GM23338 (cell line): Measurements from ENCODE around the gene KATNAL2. TPM values are rescaled to one million over a fixed set of nuclear protein-coding genes. Genes with fewer than 3 reads are reported as not detected.

Experiments
- ATAC-seq: fragments of 200-7000 bp; cut with Tn5 transposase; 3 replicates; pipeline ENCODE4 v1.9.1; 2020
- DNase-seq: peaks from one replicate; pipeline ENCODE4 v3.0.0-alpha.2; 2015; ENCODE audit warnings: low spot score
- H2AFZ ChIP-seq: fragments of 200-600 bp; sonication (generic); 2 replicates; pipeline ENCODE4 v1.8.0; 2016; ENCODE audit warnings: antibody characterized with exemption, mild to moderate bottlenecking, moderate library complexity
- H3F3A ChIP-seq: fragments of 200-600 bp; sonication (generic); replicated peaks from 2 replicates; pipeline ENCODE4 v1.8.0; 2017; ENCODE audit warnings: antibody characterized with exemption, mixed run types, low read depth
- H3K27ac ChIP-seq: fragments of 200-600 bp; sonication (generic); 2 replicates; pipeline ENCODE4 v1.6.1; 2016; ENCODE audit warnings: low read depth
- H3K27me3 ChIP-seq: fragments of 200-600 bp; sonication (generic); 2 replicates; pipeline ENCODE4 v1.8.0; 2016; ENCODE audit warnings: mild to moderate bottlenecking, mixed run types, moderate library complexity; ENCODE audit not compliant: insufficient read depth
- H3K36me3 ChIP-seq: fragments of 200-600 bp; sonication (generic); 2 replicates; pipeline ENCODE4 v1.8.0; 2016; ENCODE audit warnings: mild to moderate bottlenecking; ENCODE audit not compliant: insufficient read depth
- H3K4me1 ChIP-seq: fragments of 200-600 bp; sonication (generic); 2 replicates; pipeline ENCODE4 v1.8.0; 2016; ENCODE audit warnings: mild to moderate bottlenecking, moderate library complexity; ENCODE audit not compliant: insufficient read depth
- H3K4me2 ChIP-seq: fragments of 200-600 bp; sonication (generic); 2 replicates; pipeline ENCODE4 v1.7.1; 2017; ENCODE audit warnings: mixed run types
- H3K4me3 ChIP-seq: fragments of 200-600 bp; sonication (generic); 2 replicates; pipeline ENCODE4 v1.6.1; 2016; ENCODE audit warnings: mixed run types
- H3K79me2 ChIP-seq: fragments of 200-600 bp; sonication (generic); replicated peaks from 2 replicates; pipeline ENCODE4 v1.8.0; 2017; ENCODE audit warnings: mild to moderate bottlenecking; ENCODE audit not compliant: insufficient read depth
- H3K9me2 ChIP-seq: fragments of 200-600 bp; sonication (generic); 2 replicates; pipeline ENCODE4 v1.8.0; 2017; ENCODE audit not compliant: insufficient read depth
- H4K20me1 ChIP-seq: fragments of 200-600 bp; sonication (generic); replicated peaks from 2 replicates; pipeline ENCODE4 v1.8.0; 2017; ENCODE audit warnings: mild to moderate bottlenecking; ENCODE audit not compliant: insufficient read depth
- H3K27ac Mint-ChIP-seq: 2 replicates; pipeline ENCODE4 v1.8.0; 2020; ENCODE audit warnings: inconsistent platforms, mild to moderate bottlenecking, moderate library complexity, mixed read lengths
- H3K27me3 Mint-ChIP-seq: 3 replicates; pipeline ENCODE4 v1.8.0; 2022; ENCODE audit warnings: low read depth, mild to moderate bottlenecking, moderate library complexity, mixed read lengths, inconsistent platforms; ENCODE audit not compliant: insufficient read depth, poor library complexity
- H3K36me3 Mint-ChIP-seq: 3 replicates; pipeline ENCODE4 v1.8.0; 2021; ENCODE audit warnings: low read depth, mild to moderate bottlenecking, inconsistent platforms, moderate library complexity, mixed read lengths
- H3K4me1 Mint-ChIP-seq: 3 replicates; pipeline ENCODE4 v1.8.0; 2020; ENCODE audit warnings: mild to moderate bottlenecking, inconsistent platforms, mixed read lengths
- H3K4me3 Mint-ChIP-seq: 3 replicates; pipeline ENCODE4 v1.8.0; 2021; ENCODE audit warnings: moderate library complexity, mild to moderate bottlenecking, inconsistent platforms, mixed read lengths
- H3K9me3 Mint-ChIP-seq: 3 replicates; pipeline ENCODE4 v1.8.0; 2020; ENCODE audit warnings: moderate library complexity, mild to moderate bottlenecking, inconsistent platforms, mixed read lengths
- CREB1 ChIP-seq: fragments of 250-450 bp; sonication (Bioruptor Pico); IDR thresholded peaks from 2 replicates; pipeline ENCODE4 v1.5.0; 2020; ENCODE audit warnings: low read depth, mild to moderate bottlenecking, moderate library complexity
- EZH2 ChIP-seq: fragments of 200-600 bp; sonication (generic); IDR thresholded peaks from one replicate; pipeline ENCODE4 v1.8.0; 2017; ENCODE audit warnings: antibody characterized with exemption, mild to moderate bottlenecking, low read depth; ENCODE audit not compliant: unreplicated experiment
- EZH2phosphoT487 ChIP-seq: fragments of 200-600 bp; sonication (generic); IDR thresholded peaks from one replicate; pipeline ENCODE4 v1.8.1; 2018; ENCODE audit warnings: antibody characterized with exemption; ENCODE audit not compliant: unreplicated experiment
- JUNB ChIP-seq: IDR thresholded peaks from one replicate; pipeline ENCODE4 v1.6.1; 2016; ENCODE audit warnings: antibody characterized with exemption; ENCODE audit not compliant: unreplicated experiment
- NANOG ChIP-seq: IDR thresholded peaks from 2 replicates; pipeline ENCODE4 v1.6.1; 2016; ENCODE audit warnings: antibody characterized with exemption, borderline replicate concordance
- POLR2AphosphoS5 ChIP-seq: IDR thresholded peaks from 2 replicates; pipeline ENCODE4 v1.6.1; 2016; ENCODE audit warnings: antibody characterized with exemption, low read depth
- REST ChIP-seq: IDR thresholded peaks from one replicate; pipeline ENCODE4 v1.6.1; 2018; ENCODE audit warnings: antibody characterized with exemption; ENCODE audit not compliant: unreplicated experiment
- STAT1 ChIP-seq: IDR thresholded peaks from one replicate; pipeline ENCODE4 v1.6.1; 2016; ENCODE audit warnings: antibody characterized with exemption; ENCODE audit not compliant: unreplicated experiment
- ZNF114 ChIP-seq: fragments of 250-450 bp; sonication (Bioruptor Pico); IDR thresholded peaks from 2 replicates; pipeline ENCODE4 v1.5.0; 2020; ENCODE audit warnings: mild to moderate bottlenecking, moderate library complexity
- ZNF331 ChIP-seq: fragments of 250-450 bp; sonication (Bioruptor Pico); IDR thresholded peaks from 2 replicates; pipeline ENCODE4 v1.5.0; 2020; ENCODE audit warnings: low read depth, mild to moderate bottlenecking, moderate library complexity
- polyA plus RNA-seq: library from polyadenylated mRNA; unstranded; fragments of >200 nt; fragmentation: Nextera tagmentation; extraction: Ambion mirVana; gene quantifications from 2 replicates; pipeline ENCODE4 v1.2.1, GENCODE V29; 2016
- total RNA-seq: library from RNA; depleted of rRNA; stranded (reverse); fragments of >200 nt; shearing (Covaris generic); gene quantifications from 2 replicates; pipeline ENCODE4 v1.2.3, GENCODE V29; 2014
- TF ChIP-seq, protein P1 (sequence below): IDR thresholded peaks from 2 replicates; pipeline ENCODE4 v1.6.1; 2016; ENCODE audit warnings: antibody characterized with exemption
- TF ChIP-seq, protein P2 (sequence below): fragments of 250-450 bp; sonication (Bioruptor Pico); IDR thresholded peaks from 2 replicates; pipeline ENCODE4 v1.5.0; 2020; ENCODE audit warnings: mild to moderate bottlenecking, moderate library complexity
- TF ChIP-seq, protein P3 (sequence below), 2 experiments: fragments of 200-600 bp in 1 of 2; sonication (generic) in 1 of 2; conservative IDR thresholded peaks; 2 replicates each; pipeline versions ENCODE4 v1.5.1 to v1.6.1; 2016 to 2017; ENCODE audit warnings: antibody characterized with exemption in 2 of 2, low read depth in 2 of 2, mild to moderate bottlenecking in 2 of 2, moderate library complexity in 1 of 2

Gene KATNAL2
- total and polyA plus RNA-seq, 2 experiments from 2014 or later: 11.8 TPM

DNA sequence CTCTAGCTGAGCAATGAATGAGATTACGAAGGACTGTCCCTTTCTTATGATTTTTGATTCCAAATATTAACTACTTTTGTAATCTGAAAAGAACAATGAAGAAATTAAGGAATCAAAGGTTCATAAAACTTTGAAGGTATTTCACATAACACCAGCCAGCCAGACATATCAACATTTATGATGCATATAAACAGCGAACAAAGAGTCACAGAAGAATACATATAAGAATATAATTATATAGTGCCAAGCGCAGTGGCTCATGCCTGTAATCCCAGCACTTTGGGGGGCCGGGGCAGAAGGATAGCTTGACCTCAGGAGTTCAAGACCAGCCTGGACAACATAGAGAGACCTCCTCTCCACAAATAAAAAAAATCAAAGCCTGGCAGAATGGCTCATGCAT is 34.2 kb upstream of the KATNAL2 start:
- no peak overlapping the region for H3K4me3 Mint-ChIP-seq
- H3K36me3 Mint-ChIP-seq: peaks cover 78% of the 10 kb centered on the region

More for the DNA sequence above, 34.2 kb upstream of the KATNAL2 start:
- Histone ChIP-seq H2AFZ (no peak overlapping the region), H3K4me3 (no peak overlapping the region), H3K27ac (no peak overlapping the region), H3K79me2 (peaks cover 100% of the 10 kb centered on the region), H3K4me2 (no peak overlapping the region), H3K27me3 (no peaks in the 10 kb centered on the region), H3K36me3 (peaks cover 25% of the 10 kb centered on the region), H3F3A (no peaks in the 10 kb centered on the region), H3K4me1 (no peaks in the 10 kb centered on the region), H3K9me2 (no peaks in the 10 kb centered on the region), H4K20me1 (peaks cover 7% of the 10 kb centered on the region)
- DNase-seq (no peak), ATAC-seq (no peak)
- H3K4me1 Mint-ChIP-seq: no peaks in the 10 kb centered on the region
- H3K27ac Mint-ChIP-seq: no peak overlapping the region
- TF ChIP-seq EZH2phosphoT487 (no peak), JUNB (no peak), REST (no peak), EZH2 (no peak), NANOG (no peak), ZNF114 (CRISPR knock-in tag) (no peak), STAT1 (no peak), ZNF331 (no peak), CREB1 (no peak), POLR2AphosphoS5 (no peak)
- TF ChIP-seq, protein P1, sequence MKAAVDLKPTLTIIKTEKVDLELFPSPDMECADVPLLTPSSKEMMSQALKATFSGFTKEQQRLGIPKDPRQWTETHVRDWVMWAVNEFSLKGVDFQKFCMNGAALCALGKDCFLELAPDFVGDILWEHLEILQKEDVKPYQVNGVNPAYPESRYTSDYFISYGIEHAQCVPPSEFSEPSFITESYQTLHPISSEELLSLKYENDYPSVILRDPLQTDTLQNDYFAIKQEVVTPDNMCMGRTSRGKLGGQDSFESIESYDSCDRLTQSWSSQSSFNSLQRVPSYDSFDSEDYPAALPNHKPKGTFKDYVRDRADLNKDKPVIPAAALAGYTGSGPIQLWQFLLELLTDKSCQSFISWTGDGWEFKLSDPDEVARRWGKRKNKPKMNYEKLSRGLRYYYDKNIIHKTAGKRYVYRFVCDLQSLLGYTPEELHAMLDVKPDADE: no peak
- TF ChIP-seq, protein P2, sequence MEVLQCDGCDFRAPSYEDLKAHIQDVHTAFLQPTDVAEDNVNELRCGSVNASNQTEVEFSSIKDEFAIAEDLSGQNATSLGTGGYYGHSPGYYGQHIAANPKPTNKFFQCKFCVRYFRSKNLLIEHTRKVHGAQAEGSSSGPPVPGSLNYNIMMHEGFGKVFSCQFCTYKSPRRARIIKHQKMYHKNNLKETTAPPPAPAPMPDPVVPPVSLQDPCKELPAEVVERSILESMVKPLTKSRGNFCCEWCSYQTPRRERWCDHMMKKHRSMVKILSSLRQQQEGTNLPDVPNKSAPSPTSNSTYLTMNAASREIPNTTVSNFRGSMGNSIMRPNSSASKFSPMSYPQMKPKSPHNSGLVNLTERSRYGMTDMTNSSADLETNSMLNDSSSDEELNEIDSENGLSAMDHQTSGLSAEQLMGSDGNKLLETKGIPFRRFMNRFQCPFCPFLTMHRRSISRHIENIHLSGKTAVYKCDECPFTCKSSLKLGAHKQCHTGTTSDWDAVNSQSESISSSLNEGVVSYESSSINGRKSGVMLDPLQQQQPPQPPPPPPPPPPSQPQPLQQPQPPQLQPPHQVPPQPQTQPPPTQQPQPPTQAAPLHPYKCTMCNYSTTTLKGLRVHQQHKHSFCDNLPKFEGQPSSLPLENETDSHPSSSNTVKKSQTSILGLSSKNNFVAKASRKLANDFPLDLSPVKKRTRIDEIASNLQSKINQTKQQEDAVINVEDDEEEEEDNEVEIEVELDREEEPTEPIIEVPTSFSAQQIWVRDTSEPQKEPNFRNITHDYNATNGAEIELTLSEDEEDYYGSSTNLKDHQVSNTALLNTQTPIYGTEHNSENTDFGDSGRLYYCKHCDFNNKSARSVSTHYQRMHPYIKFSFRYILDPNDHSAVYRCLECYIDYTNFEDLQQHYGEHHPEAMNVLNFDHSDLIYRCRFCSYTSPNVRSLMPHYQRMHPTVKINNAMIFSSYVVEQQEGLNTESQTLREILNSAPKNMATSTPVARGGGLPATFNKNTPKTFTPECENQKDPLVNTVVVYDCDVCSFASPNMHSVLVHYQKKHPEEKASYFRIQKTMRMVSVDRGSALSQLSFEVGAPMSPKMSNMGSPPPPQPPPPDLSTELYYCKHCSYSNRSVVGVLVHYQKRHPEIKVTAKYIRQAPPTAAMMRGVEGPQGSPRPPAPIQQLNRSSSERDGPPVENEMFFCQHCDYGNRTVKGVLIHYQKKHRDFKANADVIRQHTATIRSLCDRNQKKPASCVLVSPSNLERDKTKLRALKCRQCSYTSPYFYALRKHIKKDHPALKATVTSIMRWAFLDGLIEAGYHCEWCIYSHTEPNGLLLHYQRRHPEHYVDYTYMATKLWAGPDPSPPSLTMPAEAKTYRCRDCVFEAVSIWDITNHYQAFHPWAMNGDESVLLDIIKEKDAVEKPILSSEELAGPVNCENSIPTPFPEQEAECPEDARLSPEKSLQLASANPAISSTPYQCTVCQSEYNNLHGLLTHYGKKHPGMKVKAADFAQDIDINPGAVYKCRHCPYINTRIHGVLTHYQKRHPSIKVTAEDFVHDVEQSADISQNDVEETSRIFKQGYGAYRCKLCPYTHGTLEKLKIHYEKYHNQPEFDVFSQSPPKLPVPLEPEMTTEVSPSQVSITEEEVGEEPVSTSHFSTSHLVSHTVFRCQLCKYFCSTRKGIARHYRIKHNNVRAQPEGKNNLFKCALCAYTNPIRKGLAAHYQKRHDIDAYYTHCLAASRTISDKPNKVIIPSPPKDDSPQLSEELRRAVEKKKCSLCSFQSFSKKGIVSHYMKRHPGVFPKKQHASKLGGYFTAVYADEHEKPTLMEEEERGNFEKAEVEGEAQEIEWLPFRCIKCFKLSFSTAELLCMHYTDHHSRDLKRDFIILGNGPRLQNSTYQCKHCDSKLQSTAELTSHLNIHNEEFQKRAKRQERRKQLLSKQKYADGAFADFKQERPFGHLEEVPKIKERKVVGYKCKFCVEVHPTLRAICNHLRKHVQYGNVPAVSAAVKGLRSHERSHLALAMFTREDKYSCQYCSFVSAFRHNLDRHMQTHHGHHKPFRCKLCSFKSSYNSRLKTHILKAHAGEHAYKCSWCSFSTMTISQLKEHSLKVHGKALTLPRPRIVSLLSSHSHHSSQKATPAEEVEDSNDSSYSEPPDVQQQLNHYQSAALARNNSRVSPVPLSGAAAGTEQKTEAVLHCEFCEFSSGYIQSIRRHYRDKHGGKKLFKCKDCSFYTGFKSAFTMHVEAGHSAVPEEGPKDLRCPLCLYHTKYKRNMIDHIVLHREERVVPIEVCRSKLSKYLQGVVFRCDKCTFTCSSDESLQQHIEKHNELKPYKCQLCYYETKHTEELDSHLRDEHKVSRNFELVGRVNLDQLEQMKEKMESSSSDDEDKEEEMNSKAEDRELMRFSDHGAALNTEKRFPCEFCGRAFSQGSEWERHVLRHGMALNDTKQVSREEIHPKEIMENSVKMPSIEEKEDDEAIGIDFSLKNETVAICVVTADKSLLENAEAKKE (CRISPR knock-in tag): no peak
- TF ChIP-seq, protein P3, sequence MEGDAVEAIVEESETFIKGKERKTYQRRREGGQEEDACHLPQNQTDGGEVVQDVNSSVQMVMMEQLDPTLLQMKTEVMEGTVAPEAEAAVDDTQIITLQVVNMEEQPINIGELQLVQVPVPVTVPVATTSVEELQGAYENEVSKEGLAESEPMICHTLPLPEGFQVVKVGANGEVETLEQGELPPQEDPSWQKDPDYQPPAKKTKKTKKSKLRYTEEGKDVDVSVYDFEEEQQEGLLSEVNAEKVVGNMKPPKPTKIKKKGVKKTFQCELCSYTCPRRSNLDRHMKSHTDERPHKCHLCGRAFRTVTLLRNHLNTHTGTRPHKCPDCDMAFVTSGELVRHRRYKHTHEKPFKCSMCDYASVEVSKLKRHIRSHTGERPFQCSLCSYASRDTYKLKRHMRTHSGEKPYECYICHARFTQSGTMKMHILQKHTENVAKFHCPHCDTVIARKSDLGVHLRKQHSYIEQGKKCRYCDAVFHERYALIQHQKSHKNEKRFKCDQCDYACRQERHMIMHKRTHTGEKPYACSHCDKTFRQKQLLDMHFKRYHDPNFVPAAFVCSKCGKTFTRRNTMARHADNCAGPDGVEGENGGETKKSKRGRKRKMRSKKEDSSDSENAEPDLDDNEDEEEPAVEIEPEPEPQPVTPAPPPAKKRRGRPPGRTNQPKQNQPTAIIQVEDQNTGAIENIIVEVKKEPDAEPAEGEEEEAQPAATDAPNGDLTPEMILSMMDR (conservative IDR thresholded peaks at IDR 0.05; ENCODE audit: low read depth in 2 of 2): no peak
- H3K27me3 Mint-ChIP-seq: peaks cover 5% of the 10 kb centered on the region
- peaks cover 55% of the 10 kb centered on the region for H3K9me3 Mint-ChIP-seq
